ENCODE data around the gene MT1G.
"Not testable (repeated sequence)": the region's sequence is repeated elsewhere in the genome, so short reads cannot be mapped to it uniquely, and the experiment has no call there.

Gene MT1G

GRCh38 chr16:56669005-56669839, 1.4 kb upstream of the MT1G start, which contains the start of gene MT1H:
Gene MT1H (plus strand): TSS chr16:56669814. CDS start chr16:56669885, 71 bp downstream.
- Histone ChIP-seq H3K4me3 (ENCODE audit: low read length) (no peak within 1 kb of the TSS), H2AFZ (ENCODE audit: low read depth, low read length) (no peak within 1 kb of the TSS), H3K27me3 (ENCODE audit: insufficient read depth, low read length) (peaks cover 96% of the 10 kb centered on the region), H3K36me3 (ENCODE audit: insufficient read depth, low read length) (no peaks in the 10 kb centered on the region), H3K4me1 (ENCODE audit: insufficient read depth, low read length) (no peaks in the 10 kb centered on the region), H3K9me3 (ENCODE audit: low read length) (peaks cover 3% of the 10 kb centered on the region)

- not testable (repeated sequence) for H2AFZ ChIP-seq (ENCODE audit: low read depth, low read length); H3K36me3 ChIP-seq (ENCODE audit: insufficient read depth, low read length); H3K9me3 ChIP-seq (ENCODE audit: low read length); H3K4me1 ChIP-seq (ENCODE audit: insufficient read depth, low read length); H3K4me3 ChIP-seq (ENCODE audit: low read length)
- H3K27me3 ChIP-seq (ENCODE audit: insufficient read depth, low read length), result peaks cover 98% of the 10 kb centered on the region
Measured at GRCh38 chr16:56665286-56666261, 2.3 kb downstream of the MT1G start.

GRCh38 chr16:56664506-56664905, 3.4 kb downstream of the MT1G start:
- H3K9me3 ChIP-seq (ENCODE audit: low read length), result peaks cover 6% of the 10 kb centered on the region
- no peak overlapping the region for H3K4me3 ChIP-seq (ENCODE audit: low read length)
- no peaks in the 10 kb centered on the region for H3K36me3 ChIP-seq (ENCODE audit: insufficient read depth, low read length)
- no peaks in the 10 kb centered on the region for H3K4me1 ChIP-seq (ENCODE audit: insufficient read depth, low read length)
- no peak overlapping the region for H2AFZ ChIP-seq (ENCODE audit: low read depth, low read length)
- peaks cover 98% of the 10 kb centered on the region for H3K27me3 ChIP-seq (ENCODE audit: insufficient read depth, low read length)

GRCh38 chr16:56662357-56663354, 5.2 kb downstream of the MT1G start:
- Histone ChIP-seq H3K27me3 (ENCODE audit: insufficient read depth, low read length) (peaks cover 97% of the 10 kb centered on the region), H2AFZ (ENCODE audit: low read depth, low read length) (no peak overlapping the region), H3K9me3 (ENCODE audit: low read length) (peaks cover 6% of the 10 kb centered on the region), H3K4me1 (ENCODE audit: insufficient read depth, low read length) (no peaks in the 10 kb centered on the region), H3K4me3 (ENCODE audit: low read length) (no peak overlapping the region), H3K36me3 (ENCODE audit: insufficient read depth, low read length) (no peaks in the 10 kb centered on the region)

- peaks cover 82% of the 10 kb centered on the region for H3K27me3 ChIP-seq (ENCODE audit: insufficient read depth, low read length)
- peak overlapping the region; percentile 35 for H3K4me3 ChIP-seq (ENCODE audit: low read length)
- peaks cover 4% of the 10 kb centered on the region for H3K9me3 ChIP-seq (ENCODE audit: low read length)
Measured at GRCh38 chr16:56658327-56658875, 9.5 kb downstream of the MT1G start.

GRCh38 chr16:56657555-56658326, 10.1 kb downstream of the MT1G start, which contains the start of gene MT1F:
Gene MT1F (plus strand): TSS chr16:56657959. CDS start chr16:56658059, 100 bp downstream.
- Histone ChIP-seq H3K9me3 (ENCODE audit: low read length) (peaks cover 4% of the 10 kb centered on the region), H3K4me3 (ENCODE audit: low read length) (peak within 1 kb of the TSS; percentile 35), H3K36me3 (ENCODE audit: insufficient read depth, low read length) (no peaks in the 10 kb centered on the region), H2AFZ (ENCODE audit: low read depth, low read length) (no peak within 1 kb of the TSS), H3K4me1 (ENCODE audit: insufficient read depth, low read length) (no peaks in the 10 kb centered on the region), H3K27me3 (ENCODE audit: insufficient read depth, low read length) (peaks cover 82% of the 10 kb centered on the region)

More at GRCh38 chr16:56658327-56658875, 9.5 kb downstream of the MT1G start:
- Histone ChIP-seq H3K36me3 (ENCODE audit: insufficient read depth, low read length) (no peaks in the 10 kb centered on the region), H2AFZ (ENCODE audit: low read depth, low read length) (no peak overlapping the region), H3K4me1 (ENCODE audit: insufficient read depth, low read length) (no peaks in the 10 kb centered on the region)

GRCh38 chr16:56653218-56653617, 14.6 kb downstream of the MT1G start:
- Histone ChIP-seq H3K27me3 (ENCODE audit: insufficient read depth, low read length) (peaks cover 79% of the 10 kb centered on the region), H3K9me3 (ENCODE audit: low read length) (no peaks in the 10 kb centered on the region), H3K36me3 (ENCODE audit: insufficient read depth, low read length) (no peaks in the 10 kb centered on the region), H3K4me1 (ENCODE audit: insufficient read depth, low read length) (no peaks in the 10 kb centered on the region), H2AFZ (ENCODE audit: low read depth, low read length) (no peak overlapping the region), H3K4me3 (ENCODE audit: low read length) (no peak overlapping the region)

- no peak overlapping the region for H3K4me3 ChIP-seq (ENCODE audit: low read length)
Measured at GRCh38 chr16:56652600-56652999, 15.3 kb downstream of the MT1G start.

GRCh38 chr16:56651586-56651985, 16.3 kb downstream of the MT1G start, which contains the start of gene MT1B:
Gene MT1B (plus strand): TSS chr16:56651886. CDS start chr16:56651954, 68 bp downstream.
- Histone ChIP-seq H3K4me3 (ENCODE audit: low read length) (no peak within 1 kb of the TSS), H3K36me3 (ENCODE audit: insufficient read depth, low read length) (no peaks in the 10 kb centered on the region), H3K4me1 (ENCODE audit: insufficient read depth, low read length) (no peaks in the 10 kb centered on the region), H2AFZ (ENCODE audit: low read depth, low read length) (no peak within 1 kb of the TSS), H3K27me3 (ENCODE audit: insufficient read depth, low read length) (peaks cover 82% of the 10 kb centered on the region), H3K9me3 (ENCODE audit: low read length) (no peaks in the 10 kb centered on the region)

More at GRCh38 chr16:56652600-56652999, 15.3 kb downstream of the MT1G start:
- Histone ChIP-seq H3K27me3 (ENCODE audit: insufficient read depth, low read length) (peaks cover 79% of the 10 kb centered on the region), H3K9me3 (ENCODE audit: low read length) (no peaks in the 10 kb centered on the region), H3K36me3 (ENCODE audit: insufficient read depth, low read length) (no peaks in the 10 kb centered on the region), H3K4me1 (ENCODE audit: insufficient read depth, low read length) (no peaks in the 10 kb centered on the region), H2AFZ (ENCODE audit: low read depth, low read length) (no peak overlapping the region)

GRCh38 chr16:56649820-56650219, 18.0 kb downstream of the MT1G start:
- Histone ChIP-seq H3K36me3 (ENCODE audit: insufficient read depth, low read length) (no peaks in the 10 kb centered on the region), H3K4me1 (ENCODE audit: insufficient read depth, low read length) (no peaks in the 10 kb centered on the region), H2AFZ (ENCODE audit: low read depth, low read length) (no peak overlapping the region), H3K4me3 (ENCODE audit: low read length) (no peak overlapping the region), H3K9me3 (ENCODE audit: low read length) (no peaks in the 10 kb centered on the region), H3K27me3 (ENCODE audit: insufficient read depth, low read length) (peaks cover 89% of the 10 kb centered on the region)

GRCh38 chr16:56649271-56649670, 18.6 kb downstream of the MT1G start:
- Histone ChIP-seq H3K9me3 (ENCODE audit: low read length) (no peaks in the 10 kb centered on the region), H3K4me1 (ENCODE audit: insufficient read depth, low read length) (no peaks in the 10 kb centered on the region), H2AFZ (ENCODE audit: low read depth, low read length) (no peak overlapping the region), H3K4me3 (ENCODE audit: low read length) (no peak overlapping the region), H3K36me3 (ENCODE audit: insufficient read depth, low read length) (no peaks in the 10 kb centered on the region), H3K27me3 (ENCODE audit: insufficient read depth, low read length) (peaks cover 92% of the 10 kb centered on the region)

All from neuron (in vitro differentiated cells).